ENCODE data around the gene MSH3. TPM values are rescaled to one million over a fixed set of nuclear protein-coding genes. Genes with fewer than 3 reads are reported as not detected.

MSH3 gene
- total RNA-seq, 3 donors from 2014 or later (not counting 1 experiment from before 2014, with no cell fraction given): 11.6 to 17.1 (median 15.5) TPM

GRCh38 chr5:80921026-80921425 is 266.6 kb downstream of the MSH3 start:
- no peak overlapping the region for H3K27ac Mint-ChIP-seq
- no peaks in the 10 kb centered on the region for H3K9me3 Mint-ChIP-seq
- no peaks in the 10 kb centered on the region for H3K36me3 Mint-ChIP-seq
- DNase-seq (no peak), ATAC-seq (no peak)
- Histone ChIP-seq H3K4me3 (ENCODE audit: low read length) (no peak overlapping the region), H3K9me3 (ENCODE audit: control insufficient read depth, insufficient read depth, low read length) (no peaks in the 10 kb centered on the region), H3K36me3 (ENCODE audit: control insufficient read depth, insufficient read depth, low read length) (no peaks in the 10 kb centered on the region), H3K4me1 (ENCODE audit: control insufficient read depth, insufficient read depth, low read length) (no peaks in the 10 kb centered on the region), H3K27me3 (ENCODE audit: control insufficient read depth, insufficient read depth, low read length) (no peaks in the 10 kb centered on the region), H3K27ac (ENCODE audit: low read length) (no peak overlapping the region)
- TF ChIP-seq, protein P1, sequence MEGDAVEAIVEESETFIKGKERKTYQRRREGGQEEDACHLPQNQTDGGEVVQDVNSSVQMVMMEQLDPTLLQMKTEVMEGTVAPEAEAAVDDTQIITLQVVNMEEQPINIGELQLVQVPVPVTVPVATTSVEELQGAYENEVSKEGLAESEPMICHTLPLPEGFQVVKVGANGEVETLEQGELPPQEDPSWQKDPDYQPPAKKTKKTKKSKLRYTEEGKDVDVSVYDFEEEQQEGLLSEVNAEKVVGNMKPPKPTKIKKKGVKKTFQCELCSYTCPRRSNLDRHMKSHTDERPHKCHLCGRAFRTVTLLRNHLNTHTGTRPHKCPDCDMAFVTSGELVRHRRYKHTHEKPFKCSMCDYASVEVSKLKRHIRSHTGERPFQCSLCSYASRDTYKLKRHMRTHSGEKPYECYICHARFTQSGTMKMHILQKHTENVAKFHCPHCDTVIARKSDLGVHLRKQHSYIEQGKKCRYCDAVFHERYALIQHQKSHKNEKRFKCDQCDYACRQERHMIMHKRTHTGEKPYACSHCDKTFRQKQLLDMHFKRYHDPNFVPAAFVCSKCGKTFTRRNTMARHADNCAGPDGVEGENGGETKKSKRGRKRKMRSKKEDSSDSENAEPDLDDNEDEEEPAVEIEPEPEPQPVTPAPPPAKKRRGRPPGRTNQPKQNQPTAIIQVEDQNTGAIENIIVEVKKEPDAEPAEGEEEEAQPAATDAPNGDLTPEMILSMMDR (IDR thresholded peaks at IDR 0.05): no peak
- H3K27me3 Mint-ChIP-seq (ENCODE audit: low read depth in 2 of 2): no peaks in the 10 kb centered on the region
- intact Hi-C loops (cut with micrococcal nuclease): no loop called here
- H3K4me1 Mint-ChIP-seq: no peaks in the 10 kb centered on the region
- no peak overlapping the region for H3K4me3 Mint-ChIP-seq

- H3K4me3 Mint-ChIP-seq: no peak overlapping the region
- DNase-seq (no peak), ATAC-seq (no peak)
- Histone ChIP-seq H3K4me3 (ENCODE audit: low read length) (no peak overlapping the region), H3K9me3 (ENCODE audit: control insufficient read depth, insufficient read depth, low read length) (no peaks in the 10 kb centered on the region), H3K4me1 (ENCODE audit: control insufficient read depth, insufficient read depth, low read length) (no peaks in the 10 kb centered on the region), H3K36me3 (ENCODE audit: control insufficient read depth, insufficient read depth, low read length) (no peaks in the 10 kb centered on the region), H3K27ac (ENCODE audit: low read length) (no peak overlapping the region), H3K27me3 (ENCODE audit: control insufficient read depth, insufficient read depth, low read length) (no peaks in the 10 kb centered on the region)
- H3K27me3 Mint-ChIP-seq (ENCODE audit: low read depth in 2 of 2): no peaks in the 10 kb centered on the region
- TF ChIP-seq, protein P1 (IDR thresholded peaks at IDR 0.05): no peak
- no peak overlapping the region for H3K27ac Mint-ChIP-seq
- WGBS (ENCODE audit: insufficient coverage): 67% methylated on average over 1 of the region's 1 CpG
- intact Hi-C loops (cut with micrococcal nuclease): no loop called here
- H3K36me3 Mint-ChIP-seq: no peaks in the 10 kb centered on the region
- H3K4me1 Mint-ChIP-seq: peaks cover 0 to 4% of the 10 kb centered on the region in 2 donors
- no peaks in the 10 kb centered on the region for H3K9me3 Mint-ChIP-seq
Observed at GRCh38 chr5:80925931-80926330, 271.5 kb downstream of the MSH3 start.

Other genes with a start within 250 kb of the MSH3 start
- gene ZFYVE16, start 246.6 kb upstream of the MSH3 start, total RNA-seq: 10 to 100 TPM; 24.4 to 36.6 (median 30.1) TPM
- under 1 TPM; 0.21 to 0.45 (median 0.43) TPM for gene FAM151B, start 166.6 kb upstream of the MSH3 start, total RNA-seq
- gene ANKRD34B, start 84.4 kb upstream of the MSH3 start, total RNA-seq: not detected
- 10 to 100 TPM in 2 of 3 donors, 1 to 10 TPM in 1; 8.8 to 14.3 (median 12.0) TPM for gene DHFR, start 331 bp downstream of the MSH3 start, total RNA-seq

Data from natural killer cell (primary cell).